T1000 (cell line): Measurements from ENCODE around the gene SDCCAG8.

ENCODE experiments used
- DNase-seq: peaks from one replicate; lab custom pipeline; 2025; ENCODE audit warnings: mixed read lengths; lab: John Stamatoyannopoulos, UW

SDCCAG8 gene

GRCh38 chr1:243483071-243483771 is 227.4 kb downstream of the SDCCAG8 start:
- DNase-seq: no peak

GRCh38 chr1:243483952-243484351 is 228.1 kb downstream of the SDCCAG8 start:
- DNase-seq: no peak

DNA sequence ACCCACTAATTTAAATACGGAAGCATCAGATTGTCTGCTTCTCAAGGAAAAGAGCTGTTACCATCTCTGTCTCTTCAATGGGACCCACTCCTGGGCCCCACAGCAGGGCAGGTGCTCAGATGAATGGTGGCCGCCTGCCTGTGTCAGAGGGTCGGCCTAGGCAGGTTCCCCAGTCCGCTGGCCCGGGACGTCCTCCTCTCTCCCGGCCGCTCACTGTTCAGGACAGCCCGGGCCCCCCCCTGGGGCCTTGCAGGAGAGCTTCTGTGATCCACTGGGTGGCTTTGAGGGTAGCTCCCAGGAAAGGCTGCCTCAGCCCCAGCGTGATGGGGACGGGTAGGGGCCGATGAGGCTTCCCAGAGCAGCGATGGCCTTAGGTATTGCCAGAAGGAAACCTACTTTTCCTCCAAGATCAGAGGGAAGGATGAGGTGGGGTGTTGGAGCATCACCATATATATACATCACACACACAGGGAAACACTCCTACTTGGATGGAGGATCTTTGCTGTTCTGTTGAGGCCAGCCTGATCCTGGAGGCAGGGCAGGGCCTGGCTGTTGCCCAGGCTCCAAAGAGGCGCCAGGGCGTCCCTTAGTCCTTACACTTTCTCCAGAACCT is 231.3 kb downstream of the SDCCAG8 start:
- DNase-seq: no peak

DNA sequence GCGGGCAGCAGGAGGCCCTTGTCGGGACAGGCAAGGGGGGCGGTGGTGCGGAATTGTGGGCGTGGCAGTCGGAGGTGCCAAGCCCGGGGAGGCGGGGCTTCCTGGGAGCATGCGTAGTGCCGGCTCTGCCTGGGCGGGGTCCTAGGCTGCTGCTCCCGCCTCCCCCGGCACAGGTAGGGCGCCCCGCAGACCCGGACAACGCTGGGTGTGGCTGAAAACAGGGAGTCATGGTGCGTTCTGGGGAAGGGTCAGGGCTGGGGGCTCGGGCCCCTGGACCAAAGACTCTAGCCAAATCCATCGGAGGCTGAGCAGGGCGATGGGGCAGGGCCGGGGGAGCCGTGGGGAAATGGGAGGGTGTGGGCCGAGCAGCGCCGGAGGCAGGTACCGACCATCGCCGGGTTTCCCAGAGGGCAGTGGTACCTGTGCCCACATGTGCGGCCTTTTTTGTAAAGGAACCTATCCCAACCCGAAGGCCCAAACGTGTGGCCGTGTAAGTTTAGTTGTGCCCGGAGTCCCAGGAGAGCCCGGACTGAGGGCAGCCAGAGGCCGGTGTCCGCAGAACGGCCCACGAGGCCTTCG is 231.9 kb downstream of the SDCCAG8 start:
- no peak for DNase-seq

DNA sequence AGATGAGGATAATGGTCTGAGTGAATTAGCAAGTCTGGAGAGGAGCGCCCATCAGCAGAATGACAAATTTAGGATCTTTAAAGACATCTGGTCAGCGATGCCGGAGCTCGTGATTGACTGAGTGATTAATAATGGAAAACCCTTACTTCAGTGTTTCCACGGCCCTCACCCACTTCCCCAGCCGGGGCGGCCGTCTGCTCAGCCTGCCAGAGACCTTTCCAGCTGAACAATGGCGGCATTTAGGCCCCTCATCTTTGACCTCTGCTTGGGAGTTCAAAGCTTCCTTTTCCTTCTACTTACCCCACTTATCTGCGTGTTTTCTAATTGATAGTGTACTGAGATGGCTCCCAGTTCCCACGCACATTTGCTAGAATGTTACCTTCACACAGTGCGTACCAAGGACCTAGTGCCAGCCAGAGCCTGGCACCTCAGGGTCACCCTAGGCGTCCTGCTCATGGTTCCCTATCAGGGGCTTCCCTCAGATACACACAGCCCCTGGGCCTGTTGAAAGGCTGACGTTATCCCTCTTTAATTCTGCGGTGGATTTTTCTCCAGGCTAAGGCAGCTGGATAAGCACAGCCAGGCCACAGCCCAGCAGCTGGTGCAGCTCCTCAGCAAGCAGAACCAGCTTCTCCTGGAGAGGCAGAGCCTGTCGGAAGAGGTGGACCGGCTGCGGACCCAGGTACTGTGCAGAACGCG is 232.8 kb downstream of the SDCCAG8 start:
- DNase-seq: no peak

DNA sequence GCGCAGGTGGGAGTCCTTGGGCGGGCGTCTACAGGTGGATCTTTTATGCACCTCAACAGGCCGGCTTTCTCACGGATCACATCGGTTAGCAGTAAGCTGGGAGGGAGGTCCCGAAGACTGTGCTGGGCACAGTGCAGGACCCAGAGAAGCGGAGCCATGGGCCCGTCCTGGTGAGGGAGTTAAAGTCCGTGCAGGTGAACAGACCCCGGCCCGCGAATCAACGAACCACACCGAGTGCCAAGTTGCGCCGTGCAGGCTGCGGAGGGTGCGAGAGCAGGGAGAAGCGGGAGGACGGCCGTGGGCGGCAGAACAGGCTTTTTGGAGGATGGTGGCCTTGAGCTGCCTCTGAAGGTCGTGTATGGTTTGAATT is 233.3 kb downstream of the SDCCAG8 start:
- DNase-seq: no peak

DNA sequence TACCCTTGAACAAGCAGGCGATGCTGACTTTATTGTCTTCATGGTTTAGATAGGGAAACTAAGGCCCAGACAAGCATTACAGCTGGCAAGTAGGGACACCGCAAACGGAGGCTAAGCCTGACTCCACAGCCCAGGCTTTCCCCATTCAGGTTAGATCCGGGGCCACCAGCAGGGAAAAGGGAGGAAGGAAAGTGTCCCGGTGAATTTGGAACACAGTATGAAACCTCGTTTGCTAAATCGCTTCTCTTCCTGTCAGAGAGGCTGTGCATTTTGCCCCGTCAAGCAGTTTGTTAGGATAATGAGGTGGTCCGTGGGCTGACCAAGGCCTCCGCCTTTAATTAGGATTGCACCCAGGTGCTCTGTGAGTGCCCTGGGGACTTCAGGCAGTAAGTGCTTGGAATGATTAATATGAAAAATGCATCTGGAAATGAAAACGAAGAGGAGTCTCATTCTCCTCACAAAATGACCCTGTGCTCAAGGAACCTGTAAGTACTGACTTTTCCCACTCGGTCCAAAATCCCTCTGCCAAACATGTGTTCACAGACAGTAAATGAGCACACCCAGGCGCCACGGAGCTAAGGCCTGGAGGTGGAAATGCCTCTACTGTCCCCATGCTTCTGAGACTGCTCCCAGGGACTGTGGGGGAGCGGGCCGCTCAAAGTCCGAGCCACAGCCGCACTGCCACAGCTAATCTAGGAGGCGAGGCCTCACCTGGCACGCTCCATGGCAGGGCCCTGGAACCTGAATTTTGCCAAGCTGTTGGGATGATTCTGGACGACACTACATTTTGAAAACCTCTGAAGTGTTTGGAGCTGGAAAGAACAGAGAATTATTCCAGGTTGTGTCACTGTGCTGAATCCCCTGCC is 234.1 kb downstream of the SDCCAG8 start:
- DNase-seq: no peak

- DNase-seq: no peak
These were observed 235.2 kb downstream of the SDCCAG8 start for GRCh38 chr1:243490748-243491686.

- no peak for DNase-seq
These were observed 237.6 kb downstream of the SDCCAG8 start for GRCh38 chr1:243493156-243494129.

DNA sequence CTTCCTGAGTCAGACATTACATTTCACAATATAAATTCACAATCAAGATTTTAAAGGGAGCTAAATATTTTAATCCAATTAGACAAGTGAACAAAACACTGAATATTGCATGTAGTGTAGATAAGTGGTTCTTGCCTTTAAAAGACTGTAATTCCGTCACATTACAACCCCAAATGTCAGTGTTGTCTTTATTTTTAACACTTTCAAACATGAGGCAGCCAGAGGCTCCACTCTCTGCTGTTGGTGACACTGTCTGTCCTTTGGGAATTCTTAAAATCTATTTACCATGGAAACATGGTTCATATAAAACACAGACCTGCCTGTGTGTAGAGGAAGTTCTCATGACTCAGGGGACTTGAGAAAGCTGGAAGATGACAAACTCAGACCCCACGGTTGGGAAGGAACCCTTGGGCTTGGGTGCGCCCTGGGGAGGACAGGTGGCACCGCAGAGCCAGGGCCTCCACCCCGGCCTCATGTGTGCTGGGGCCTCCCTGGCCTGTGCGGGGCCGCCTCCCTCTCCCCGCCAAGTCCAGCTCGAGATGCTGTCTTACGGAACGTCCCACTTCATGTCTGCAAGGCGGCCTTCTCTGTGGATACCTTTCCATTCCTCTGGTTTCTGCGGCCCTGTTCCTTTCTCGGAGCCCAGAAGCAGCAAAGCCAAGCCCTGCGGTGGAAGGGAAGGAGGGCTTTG is 239.0 kb downstream of the SDCCAG8 start:
- DNase-seq: no peak

- DNase-seq: no peak
These were observed 239.8 kb downstream of the SDCCAG8 start for GRCh38 chr1:243495442-243496186.

DNA sequence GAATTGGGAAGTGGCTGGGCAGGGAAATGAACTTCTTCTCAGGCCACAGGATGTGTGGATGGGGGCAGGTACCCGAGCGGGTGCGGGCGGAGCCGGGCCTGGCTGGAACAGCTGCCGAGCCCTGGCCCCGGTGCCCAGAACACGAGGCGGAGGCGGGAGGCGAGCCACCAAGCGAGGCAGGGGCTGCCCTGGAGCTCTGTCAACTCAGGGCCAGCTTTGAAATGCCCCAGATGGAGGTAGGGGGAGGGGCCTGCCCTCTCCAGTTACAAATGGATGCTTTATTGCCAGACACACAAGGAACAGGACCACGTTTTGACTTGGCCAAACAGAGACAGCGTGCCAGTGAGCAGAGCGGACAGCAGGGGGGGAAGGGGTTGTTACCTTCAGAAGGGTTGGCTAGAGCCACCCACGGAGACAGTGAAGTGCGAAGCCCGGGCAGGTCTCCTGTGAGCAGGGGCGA is 240.4 kb downstream of the SDCCAG8 start:
- DNase-seq: no peak

DNA sequence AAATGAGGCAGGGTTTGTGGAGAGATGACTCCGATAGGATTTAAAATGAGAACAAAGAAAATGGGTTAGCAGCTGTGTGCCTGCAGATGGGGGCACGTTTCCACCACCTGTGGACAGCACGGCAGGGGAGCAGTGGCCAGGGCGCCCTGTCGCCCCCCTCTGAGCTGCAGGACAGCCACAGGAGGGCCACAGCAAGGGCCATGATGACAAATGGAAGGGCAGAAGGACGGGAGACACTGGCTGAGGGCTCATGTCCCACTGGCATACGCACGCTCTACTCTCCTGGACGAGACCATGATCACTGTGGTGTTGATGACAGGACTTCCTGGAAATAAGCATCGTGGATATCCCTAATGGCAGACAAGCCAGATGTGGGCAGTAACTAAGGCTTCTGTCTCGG is 241.0 kb downstream of the SDCCAG8 start:
- no peak for DNase-seq

GRCh38 chr1:243497939-243498681 is 242.3 kb downstream of the SDCCAG8 start:
- no peak for DNase-seq

DNA sequence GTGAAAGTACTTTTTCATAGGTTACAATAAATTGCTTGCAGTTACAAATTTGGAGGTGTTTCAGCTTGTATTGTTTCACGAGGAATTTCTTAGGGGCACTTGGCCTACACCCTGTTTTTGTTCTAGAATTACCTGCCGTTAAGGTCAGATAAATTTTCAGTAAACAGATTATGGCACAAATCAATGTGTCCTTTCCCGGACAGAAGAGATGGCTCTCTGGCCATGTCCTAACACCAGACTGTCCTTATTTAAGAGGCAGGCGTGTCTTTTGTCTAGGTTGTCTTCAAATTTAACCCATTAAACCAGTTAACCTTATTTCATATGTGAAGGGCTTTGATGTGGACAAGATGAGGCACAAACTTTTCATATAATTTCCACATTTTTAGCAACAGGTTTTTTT is 243.4 kb downstream of the SDCCAG8 start:
- no peak for DNase-seq

GRCh38 chr1:243499711-243500110 is 243.9 kb downstream of the SDCCAG8 start:
- DNase-seq: no peak

- DNase-seq: no peak
These were observed 244.7 kb downstream of the SDCCAG8 start for GRCh38 chr1:243500512-243500911.
